H9 (cell line): ENCODE measurements around the gene HLA-DQA1. TPM values are rescaled to one million over a fixed set of nuclear protein-coding genes. Genes with fewer than 3 reads are reported as not detected.

ENCODE experiments used
- DNase-seq: peaks from one replicate; pipeline ENCODE4 v3.0.0-alpha.2; 2017
- H2AFZ ChIP-seq: one replicate; pipeline ENCODE4 v1.6.1; 2013; ENCODE audit warnings: mild to moderate bottlenecking, low read length, control low read depth, moderate library complexity
- H2AK5ac ChIP-seq: 2 replicates; pipeline ENCODE4 v1.6.1; 2013; ENCODE audit warnings: low read length, control low read depth, mixed read lengths; ENCODE audit not compliant: insufficient read length
- H2BK120ac ChIP-seq: one replicate; pipeline ENCODE4 v1.6.1; 2013; ENCODE audit warnings: low read depth, mild to moderate bottlenecking, low read length, control low read depth, inconsistent platforms; ENCODE audit not compliant: poor library complexity, severe bottlenecking
- H2BK12ac ChIP-seq: 2 replicates; pipeline ENCODE4 v1.6.1; 2013; ENCODE audit warnings: low read length, control low read depth, mixed read lengths, low read depth; ENCODE audit not compliant: insufficient read length
- H2BK15ac ChIP-seq: 2 replicates; pipeline ENCODE4 v1.6.1; 2013; ENCODE audit warnings: low read depth, low read length, control low read depth
- H2BK20ac ChIP-seq: one replicate; pipeline ENCODE4 v1.6.1; 2013; ENCODE audit warnings: low read depth, mild to moderate bottlenecking, low read length, control low read depth, inconsistent platforms; ENCODE audit not compliant: poor library complexity, severe bottlenecking
- H2BK5ac ChIP-seq: 2 replicates; pipeline ENCODE4 v1.6.1; 2013; ENCODE audit warnings: low read length, control low read depth, mixed read lengths; ENCODE audit not compliant: insufficient read length
- H3K14ac ChIP-seq: 2 replicates; pipeline ENCODE4 v1.6.1; 2013; ENCODE audit warnings: low read length, control low read depth; ENCODE audit not compliant: insufficient read depth
- H3K18ac ChIP-seq: 2 replicates; pipeline ENCODE4 v1.6.1; 2013; ENCODE audit warnings: low read depth, mild to moderate bottlenecking, mixed read lengths, low read length, control low read depth; ENCODE audit not compliant: insufficient read length
- H3K23ac ChIP-seq: 2 replicates; pipeline ENCODE4 v1.6.1; 2013; ENCODE audit warnings: low read length, control low read depth, mixed read lengths, low read depth; ENCODE audit not compliant: insufficient read length
- H3K23me2 ChIP-seq: 2 replicates; pipeline ENCODE4 v1.6.1; 2013; ENCODE audit warnings: low read depth, mild to moderate bottlenecking, mixed read lengths, low read length, control low read depth; ENCODE audit not compliant: insufficient read length, poor library complexity, severe bottlenecking
- H3K27ac ChIP-seq: 2 replicates; pipeline ENCODE4 v1.5.1; 2013; ENCODE audit warnings: low read length, control low read depth, mixed read lengths, low read depth; ENCODE audit not compliant: insufficient read length
- H3K27me3 ChIP-seq: 2 replicates; pipeline ENCODE4 v1.6.1; 2013; ENCODE audit warnings: low read length, control low read depth, inconsistent platforms; ENCODE audit not compliant: insufficient read depth
- H3K4ac ChIP-seq: 2 replicates; pipeline ENCODE4 v1.6.1; 2013; ENCODE audit warnings: low read depth, mild to moderate bottlenecking, control low read depth, inconsistent platforms, low read length, moderate library complexity
- H3K4me1 ChIP-seq: 2 replicates; pipeline ENCODE4 v1.6.1; 2013; ENCODE audit warnings: low read length, control low read depth, inconsistent platforms; ENCODE audit not compliant: insufficient read depth
- H3K4me2 ChIP-seq: 2 replicates; pipeline ENCODE4 v1.6.1; 2013; ENCODE audit warnings: low read length, control low read depth, mixed read lengths; ENCODE audit not compliant: insufficient read length, insufficient read depth
- H3K56ac ChIP-seq: 2 replicates; pipeline ENCODE4 v1.6.1; 2013; ENCODE audit warnings: low read depth, mild to moderate bottlenecking, mixed read lengths, low read length, control low read depth; ENCODE audit not compliant: insufficient read length
- H3K79me1 ChIP-seq: 2 replicates; pipeline ENCODE4 v1.6.1; 2013; ENCODE audit warnings: low read depth, mild to moderate bottlenecking, moderate library complexity, low read length, control low read depth, inconsistent platforms; ENCODE audit not compliant: insufficient read depth, poor library complexity, severe bottlenecking
- H3K79me2 ChIP-seq: 2 replicates; pipeline ENCODE4 v1.6.1; 2013; ENCODE audit warnings: low read length, control low read depth, inconsistent platforms; ENCODE audit not compliant: insufficient read depth
- H3K9ac ChIP-seq: 2 replicates; pipeline ENCODE4 v1.6.1; 2013; ENCODE audit warnings: low read length, control low read depth, mixed read lengths; ENCODE audit not compliant: insufficient read length; ENCODE audit errors: extremely low read depth
- H3K9me3 ChIP-seq: one replicate; pipeline ENCODE4 v1.6.1; 2013; ENCODE audit warnings: low read depth, low read length, inconsistent platforms; ENCODE audit not compliant: control insufficient read depth
- H3T11ph ChIP-seq: one replicate; pipeline ENCODE4 v1.6.1; 2013; ENCODE audit warnings: mild to moderate bottlenecking, low read length, control low read depth, inconsistent platforms
- H4K20me1 ChIP-seq: one replicate; pipeline ENCODE4 v1.6.1; 2013; ENCODE audit not compliant: control insufficient read depth, insufficient read length, insufficient read depth
- H4K5ac ChIP-seq: 2 replicates; pipeline ENCODE4 v1.6.1; 2013; ENCODE audit warnings: low read depth, mild to moderate bottlenecking, mixed read lengths, low read length, control low read depth; ENCODE audit not compliant: insufficient read length
- H4K8ac ChIP-seq: replicated peaks from 2 replicates; pipeline ENCODE4 v1.6.1; 2013; ENCODE audit warnings: low read length, control low read depth, mixed read lengths, low read depth; ENCODE audit not compliant: insufficient read length
- H4K91ac ChIP-seq: 2 replicates; pipeline ENCODE4 v1.6.1; 2013; ENCODE audit warnings: low read depth, mild to moderate bottlenecking, moderate library complexity, mixed read lengths, low read length, control low read depth; ENCODE audit not compliant: insufficient read length
- H3K27ac Mint-ChIP-seq, 3 experiments: 2 replicates in 2 of 3; 3 replicates in 1 of 3; pipeline ENCODE4 v1.8.0; 2020 to 2021; ENCODE audit warnings: mixed read lengths in 3 of 3, mild to moderate bottlenecking in 1 of 3, moderate library complexity in 1 of 3
- H3K27me3 Mint-ChIP-seq: 2 replicates; pipeline ENCODE4 v1.8.0; 2021; ENCODE audit warnings: low read depth, mild to moderate bottlenecking, moderate library complexity, mixed read lengths
- H3K36me3 Mint-ChIP-seq, 3 experiments: 2 replicates in 2 of 3; 3 replicates in 1 of 3; pipeline ENCODE4 v1.8.0; 2020 to 2021; ENCODE audit warnings: low read depth in 3 of 3, mixed read lengths in 3 of 3; ENCODE audit not compliant: insufficient read depth in 1 of 3
- H3K4me1 Mint-ChIP-seq, 2 experiments: 2 replicates each; pipeline ENCODE4 v1.8.0; 2020; ENCODE audit warnings: mixed read lengths in 2 of 2
- H3K4me3 Mint-ChIP-seq, 2 experiments: 2 replicates in 1 of 2; 3 replicates in 1 of 2; pipeline ENCODE4 v1.8.0; 2020 to 2021; ENCODE audit warnings: mild to moderate bottlenecking in 2 of 2, mixed read lengths in 2 of 2, moderate library complexity in 1 of 2
- H3K9me3 Mint-ChIP-seq, 2 experiments: 2 replicates in 1 of 2; 3 replicates in 1 of 2; pipeline ENCODE4 v1.8.0; 2020; ENCODE audit warnings: mild to moderate bottlenecking in 2 of 2, mixed read lengths in 2 of 2, moderate library complexity in 1 of 2
- WGBS: extraction: QIAGEN DNeasy Blood & Tissue Kit; methylation state at CpG from one replicate; pipeline ENCODE4 v1.1.7; 2013; ENCODE audit warnings: missing lambda C conversion rate, low lambda C conversion rate, mixed read lengths; ENCODE audit not compliant: insufficient read length; ENCODE audit errors: extremely low coverage; 5-methylcytosine and 5-hydroxymethylcytosine counted together
- total RNA-seq: library from RNA; stranded (reverse); gene quantifications from 2 replicates; pipeline ENCODE4 v1.2.1, GENCODE V29; 2021
- TF ChIP-seq, protein P1 (sequence below): fragments of 200-600 bp; sonication (generic); conservative IDR thresholded peaks from 3 replicates; pipeline ENCODE4 v1.8.0; 2021; ENCODE audit warnings: antibody characterized with exemption, mild to moderate bottlenecking

Gene HLA-DQA1
- total RNA-seq, 1 experiment from 2014 or later = 1.7 TPM

DNA sequence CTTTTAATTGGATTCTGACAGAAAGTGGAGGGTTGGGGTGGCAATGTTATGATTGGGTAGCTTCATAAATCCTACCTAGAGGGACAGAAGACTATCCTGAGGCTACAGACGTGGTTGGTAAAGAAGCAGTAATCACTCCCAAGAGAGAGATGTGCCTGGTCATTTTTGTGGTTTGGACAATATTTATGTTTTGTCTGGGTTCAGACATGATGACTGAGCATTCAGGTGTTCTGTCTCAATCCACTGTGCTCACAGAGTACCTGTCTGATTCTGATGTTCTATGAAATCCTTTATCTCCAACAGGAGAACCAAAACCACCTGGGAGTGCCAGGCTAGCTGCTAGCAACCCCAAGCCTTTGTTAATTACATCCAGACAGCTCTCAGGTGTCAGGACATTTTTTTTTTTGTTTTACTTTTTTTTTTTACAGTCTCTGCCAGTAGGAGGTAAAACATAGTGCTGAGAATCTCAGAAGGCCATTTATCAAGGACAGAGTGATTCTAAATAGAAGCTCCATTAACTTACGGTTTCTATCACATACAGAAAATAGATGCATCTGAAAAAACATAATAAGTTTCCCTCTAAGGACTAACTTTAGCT is 1.6 kb upstream of the HLA-DQA1 start:
- H3K27me3 ChIP-seq = no peaks in the 10 kb centered on the region
- no peaks in the 10 kb centered on the region; the same call in 1 of the 2 replicates for H3K4me1 ChIP-seq
- H2BK12ac ChIP-seq = no peak overlapping the region
- no CpG with 5 or more reads among the region's 2 CpGs for WGBS
- H2BK5ac ChIP-seq = no peak overlapping the region
- DNase-seq = no peak
- H3K4ac ChIP-seq = no peak overlapping the region
- H3K27me3 Mint-ChIP-seq = no peaks in the 10 kb centered on the region
- H3K18ac ChIP-seq = no peak overlapping the region
- H2AFZ ChIP-seq = no peak overlapping the region
- no peak overlapping the region for H3K27ac Mint-ChIP-seq
- no peak overlapping the region for H4K5ac ChIP-seq
- no peak overlapping the region for H3K56ac ChIP-seq
- H2BK120ac ChIP-seq = no peak overlapping the region
- H3K14ac ChIP-seq = no peak overlapping the region
- no peak overlapping the region for H3T11ph ChIP-seq
- no peak overlapping the region for H4K8ac ChIP-seq
- H3K79me2 ChIP-seq = no peaks in the 10 kb centered on the region
- peaks cover 25% of the 10 kb centered on the region in 2 experiments for H3K4me1 Mint-ChIP-seq
- TF ChIP-seq, protein P1, sequence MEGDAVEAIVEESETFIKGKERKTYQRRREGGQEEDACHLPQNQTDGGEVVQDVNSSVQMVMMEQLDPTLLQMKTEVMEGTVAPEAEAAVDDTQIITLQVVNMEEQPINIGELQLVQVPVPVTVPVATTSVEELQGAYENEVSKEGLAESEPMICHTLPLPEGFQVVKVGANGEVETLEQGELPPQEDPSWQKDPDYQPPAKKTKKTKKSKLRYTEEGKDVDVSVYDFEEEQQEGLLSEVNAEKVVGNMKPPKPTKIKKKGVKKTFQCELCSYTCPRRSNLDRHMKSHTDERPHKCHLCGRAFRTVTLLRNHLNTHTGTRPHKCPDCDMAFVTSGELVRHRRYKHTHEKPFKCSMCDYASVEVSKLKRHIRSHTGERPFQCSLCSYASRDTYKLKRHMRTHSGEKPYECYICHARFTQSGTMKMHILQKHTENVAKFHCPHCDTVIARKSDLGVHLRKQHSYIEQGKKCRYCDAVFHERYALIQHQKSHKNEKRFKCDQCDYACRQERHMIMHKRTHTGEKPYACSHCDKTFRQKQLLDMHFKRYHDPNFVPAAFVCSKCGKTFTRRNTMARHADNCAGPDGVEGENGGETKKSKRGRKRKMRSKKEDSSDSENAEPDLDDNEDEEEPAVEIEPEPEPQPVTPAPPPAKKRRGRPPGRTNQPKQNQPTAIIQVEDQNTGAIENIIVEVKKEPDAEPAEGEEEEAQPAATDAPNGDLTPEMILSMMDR = no peak
- no peak overlapping the region for H2BK20ac ChIP-seq
- no peak overlapping the region for H3K27ac ChIP-seq
- no peak overlapping the region for H2AK5ac ChIP-seq
- H4K20me1 ChIP-seq = no peaks in the 10 kb centered on the region
- H3K9ac ChIP-seq = no peak overlapping the region
- no peaks in the 10 kb centered on the region for H3K79me1 ChIP-seq
- H3K23me2 ChIP-seq = no peaks in the 10 kb centered on the region
- no peaks in the 10 kb centered on the region for H3K36me3 Mint-ChIP-seq
- no peak overlapping the region for H3K4me2 ChIP-seq
- no peak overlapping the region for H2BK15ac ChIP-seq
- H4K91ac ChIP-seq = no peak overlapping the region
- H3K4me3 Mint-ChIP-seq = no peak overlapping the region
- no peaks in the 10 kb centered on the region for H3K9me3 Mint-ChIP-seq
- no peak overlapping the region for H3K23ac ChIP-seq
- H3K9me3 ChIP-seq = no peaks in the 10 kb centered on the region
